Raji (cell line): ENCODE results near the gene TBATA.

Source experiments
- POLR2A ChIP-seq: IDR thresholded peaks from 2 replicates; pipeline ENCODE4 v1.6.1; 2011; ENCODE audit warnings: low read depth, low read length, control low read depth; ENCODE audit not compliant: insufficient read depth

TBATA gene

DNA sequence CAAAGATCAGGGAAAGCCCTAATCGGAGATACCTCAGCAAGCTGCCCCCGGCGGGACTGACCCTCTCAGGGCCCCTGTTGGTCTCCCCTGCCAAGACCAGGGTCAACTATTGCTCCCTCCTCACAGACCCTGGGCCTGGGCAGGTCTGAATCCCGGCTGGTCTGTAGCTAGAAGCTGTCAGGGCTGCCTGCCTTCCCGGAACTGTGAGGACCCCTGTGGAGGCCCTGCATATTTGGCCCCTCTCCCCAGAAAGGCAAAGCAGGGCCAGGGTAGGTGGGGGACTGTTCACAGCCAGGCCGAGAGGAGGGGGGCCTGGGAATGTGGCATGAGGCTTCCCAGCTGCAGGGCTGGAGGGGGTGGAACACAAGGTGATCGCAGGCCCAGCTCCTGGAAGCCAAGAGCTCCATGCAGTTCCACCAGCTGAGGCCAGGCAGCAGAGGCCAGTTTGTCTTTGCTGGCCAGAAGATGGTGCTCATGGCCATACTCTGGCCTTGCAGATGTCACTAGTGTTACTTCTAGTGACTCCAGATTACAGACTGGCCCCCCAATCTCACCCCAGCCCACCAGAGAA, 24.1 kb downstream of the TBATA start:
- no peak for TF ChIP-seq POLR2A

DNA sequence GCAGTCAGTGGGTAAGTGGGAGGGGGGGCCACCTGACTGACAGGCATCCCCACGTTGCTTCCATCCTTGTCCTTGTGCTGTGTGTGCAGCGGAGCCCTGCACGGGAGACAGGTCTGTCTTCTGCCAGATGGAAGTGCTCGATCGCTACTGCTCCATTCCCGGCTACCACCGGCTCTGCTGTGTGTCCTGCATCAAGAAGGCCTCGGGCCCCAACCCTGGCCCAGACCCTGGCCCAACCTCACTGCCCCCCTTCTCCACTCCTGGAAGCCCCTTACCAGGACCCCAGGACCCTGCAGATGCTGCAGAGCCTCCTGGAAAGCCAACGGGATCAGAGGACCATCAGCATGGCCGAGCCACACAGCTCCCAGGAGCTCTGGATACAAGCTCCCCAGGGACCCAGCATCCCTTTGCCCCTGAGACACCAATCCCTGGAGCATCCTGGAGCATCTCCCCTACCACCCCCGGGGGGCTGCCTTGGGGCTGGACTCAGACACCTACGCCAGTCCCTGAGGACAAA, 24.8 kb downstream of the TBATA start:
- TF ChIP-seq POLR2A, result no peak

DNA sequence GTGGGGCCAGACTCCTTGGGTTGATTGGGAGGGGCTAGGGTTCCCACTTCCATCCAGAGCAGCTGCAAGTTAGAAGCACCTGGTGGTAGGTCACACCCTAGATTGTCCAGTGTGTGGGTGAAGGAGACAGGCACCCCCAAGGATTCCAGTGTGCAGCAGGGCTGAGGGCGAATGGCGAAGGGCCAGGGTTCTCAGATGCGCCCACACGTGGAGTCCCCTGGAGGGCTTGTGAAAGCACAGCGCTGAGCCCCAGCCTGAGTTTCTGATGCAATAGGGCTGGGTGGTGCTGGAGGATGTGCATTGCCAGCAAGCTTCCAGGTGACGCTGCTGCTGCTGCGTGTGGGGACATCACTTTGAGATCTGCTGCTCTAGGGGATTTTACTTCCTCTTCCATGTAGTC, 25.4 kb downstream of the TBATA start:
- no peak for TF ChIP-seq POLR2A

DNA sequence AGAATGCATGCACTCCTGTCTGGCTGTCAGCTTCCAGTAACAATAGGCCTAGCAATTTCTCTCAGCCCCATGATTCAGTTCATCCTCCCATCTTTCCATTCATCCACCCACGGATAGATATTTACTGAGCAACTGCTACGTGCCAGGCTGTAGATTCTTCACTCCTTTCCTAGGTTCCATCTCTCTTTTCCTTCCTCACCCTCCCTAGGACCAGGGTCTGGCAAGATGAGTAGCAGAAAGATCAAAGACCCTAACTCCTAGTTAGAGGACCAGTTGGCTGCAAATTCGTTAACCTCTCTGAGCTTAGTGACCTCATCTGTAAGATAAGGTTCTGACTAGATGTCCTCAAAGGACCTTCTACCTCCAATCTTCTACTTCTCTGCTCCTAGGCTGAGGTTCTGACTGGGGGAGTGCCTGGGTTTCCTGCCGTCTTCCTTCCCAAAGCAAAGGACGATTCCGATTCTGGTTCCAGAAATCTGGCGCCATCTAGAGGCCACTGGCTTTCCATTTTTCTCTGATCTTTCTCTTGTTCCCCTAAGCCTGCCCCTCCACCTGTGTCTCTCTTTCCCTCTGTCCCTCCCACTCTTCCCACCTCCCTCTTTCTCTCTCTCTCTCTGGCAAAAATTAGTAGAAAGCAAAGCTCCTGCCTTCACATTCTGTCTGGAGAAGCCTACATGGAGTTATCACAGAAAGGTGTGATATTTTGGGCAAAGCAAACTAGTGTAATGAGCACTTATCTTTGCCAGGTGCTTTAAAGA, 26.2 kb downstream of the TBATA start:
- no peak for TF ChIP-seq POLR2A

DNA sequence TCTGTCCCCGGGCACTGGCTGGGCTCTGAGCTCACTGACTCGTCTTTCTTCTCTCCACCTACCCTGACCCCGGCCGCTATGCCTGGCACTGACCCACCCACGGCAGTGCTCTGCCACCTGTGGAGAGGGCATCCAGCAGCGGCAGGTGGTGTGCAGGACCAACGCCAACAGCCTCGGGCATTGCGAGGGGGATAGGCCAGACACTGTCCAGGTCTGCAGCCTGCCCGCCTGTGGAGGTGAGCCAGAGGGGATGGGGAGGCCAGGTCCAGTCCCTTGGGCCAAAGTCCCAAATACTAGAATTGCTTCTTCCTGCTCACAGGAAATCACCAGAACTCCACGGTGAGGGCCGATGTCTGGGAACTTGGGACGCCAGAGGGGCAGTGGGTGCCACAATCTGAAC, 27.3 kb downstream of the TBATA start:
- no peak for TF ChIP-seq POLR2A

DNA sequence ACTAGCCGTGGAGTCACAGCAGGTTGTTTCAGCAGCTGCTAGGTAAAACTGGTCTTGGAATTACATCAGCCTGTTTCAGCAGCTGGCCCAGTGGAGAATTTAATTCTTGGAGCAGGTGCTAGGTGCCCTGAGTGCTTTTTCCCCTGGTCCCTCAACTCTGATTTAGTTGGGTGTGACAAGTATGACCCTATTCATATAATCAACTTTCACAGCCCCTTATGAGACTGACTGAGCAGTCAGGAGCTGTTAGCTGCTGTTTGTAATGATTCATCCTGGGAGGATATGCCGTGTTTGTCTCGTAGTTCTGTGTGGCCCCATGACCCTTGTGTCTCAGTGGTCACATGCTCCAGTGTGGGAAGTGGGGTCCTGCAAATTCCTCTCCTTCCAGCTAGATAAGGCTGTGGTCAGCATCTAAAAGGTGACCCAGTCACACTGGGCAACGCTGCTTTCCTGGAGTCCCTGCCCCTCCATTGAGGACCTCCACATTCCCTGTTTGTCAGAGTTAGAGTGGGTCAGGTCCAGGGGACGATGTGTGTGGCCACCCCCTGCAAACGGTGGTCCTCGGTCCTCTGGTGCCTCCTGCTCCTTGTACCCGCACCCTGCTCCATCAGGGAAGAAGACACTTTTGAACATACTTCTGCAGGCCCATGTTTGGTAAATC, 28.3 kb downstream of the TBATA start:
- no peak for TF ChIP-seq POLR2A

DNA sequence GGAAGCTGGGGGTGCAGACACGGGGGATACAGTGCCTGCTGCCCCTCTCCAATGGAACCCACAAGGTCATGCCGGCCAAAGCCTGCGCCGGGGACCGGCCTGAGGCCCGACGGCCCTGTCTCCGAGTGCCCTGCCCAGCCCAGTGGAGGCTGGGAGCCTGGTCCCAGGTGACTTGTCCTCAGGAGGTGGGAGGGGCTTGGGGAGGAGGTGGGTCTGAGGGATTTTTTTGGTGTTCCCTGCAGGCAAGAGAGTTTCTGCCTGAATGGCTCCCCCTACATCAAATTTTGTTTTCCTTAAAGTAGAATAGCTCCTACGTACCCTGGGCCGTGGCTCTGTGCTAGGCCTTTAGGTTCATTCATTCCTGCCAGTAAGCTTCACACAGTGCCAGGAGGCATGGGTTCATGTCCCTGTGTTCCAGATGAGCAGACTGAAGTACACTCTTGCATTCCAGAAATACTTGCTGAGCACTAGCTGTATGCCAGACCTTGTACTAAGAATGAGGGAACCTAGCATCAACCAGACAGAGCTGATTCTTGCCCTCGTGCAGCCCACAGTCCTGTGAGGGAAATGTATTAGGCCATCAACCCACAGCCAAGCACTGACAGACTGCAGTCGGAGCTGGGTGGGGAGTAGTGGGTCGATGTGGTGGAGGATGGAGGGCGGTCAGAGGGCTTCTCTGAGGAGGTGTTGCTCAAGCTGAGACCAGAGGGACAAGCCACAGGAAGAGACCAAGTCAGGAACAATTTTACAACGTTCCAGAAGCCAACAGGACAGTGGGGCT, 31.1 kb downstream of the TBATA start:
- no peak for TF ChIP-seq POLR2A

DNA sequence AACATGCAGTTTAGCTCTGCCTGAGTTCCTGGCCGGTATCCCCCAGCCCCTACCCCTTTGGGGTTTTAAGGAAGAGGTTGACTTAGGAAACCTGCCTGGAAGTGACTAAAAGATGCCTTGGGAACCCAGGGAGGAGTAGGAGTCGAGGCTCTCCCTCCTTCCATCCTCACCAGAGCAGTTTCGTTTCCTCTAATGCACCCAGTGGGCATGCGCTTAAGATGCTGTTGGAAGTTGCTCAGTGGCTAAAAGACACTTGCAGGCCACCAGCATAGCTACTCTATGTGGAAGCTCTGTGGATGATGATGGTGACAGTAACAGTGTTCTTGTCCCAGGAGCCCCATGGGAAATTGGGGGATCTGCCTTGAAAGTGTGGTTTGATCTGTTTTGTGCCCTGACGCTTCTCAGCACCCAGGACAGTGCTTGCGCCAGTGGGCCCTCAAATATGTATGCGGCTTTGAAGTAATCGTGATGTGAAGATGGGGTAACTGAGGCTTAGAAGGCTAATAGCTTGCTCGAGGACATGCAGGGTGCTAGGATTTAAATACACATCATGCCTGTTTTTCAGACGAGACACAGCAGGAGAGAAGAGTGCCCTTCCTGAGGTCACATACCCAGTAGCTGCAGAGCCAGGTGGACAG, 32.0 kb downstream of the TBATA start:
- no peak for TF ChIP-seq POLR2A

DNA sequence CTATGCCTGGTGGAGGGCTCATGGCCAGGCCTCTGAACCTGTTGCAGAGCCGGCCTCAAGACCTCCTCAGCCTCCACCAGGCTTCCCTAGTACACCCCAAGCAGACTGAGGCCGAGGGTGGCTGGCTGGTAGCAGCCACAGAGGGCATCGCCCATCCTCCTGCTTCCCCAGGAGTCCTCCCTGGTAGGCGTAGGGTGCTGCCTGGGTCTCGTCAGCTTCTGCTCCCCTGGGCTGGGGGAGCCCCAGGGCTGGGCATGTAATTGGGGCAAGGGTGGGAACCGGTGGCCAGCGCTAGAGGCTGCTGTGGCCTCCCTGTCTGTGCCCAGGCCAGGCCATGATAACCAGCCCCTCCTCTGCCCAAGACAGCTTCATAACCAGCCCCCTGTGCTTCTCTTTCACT, 32.6 kb downstream of the TBATA start:
- TF ChIP-seq POLR2A, result no peak

DNA sequence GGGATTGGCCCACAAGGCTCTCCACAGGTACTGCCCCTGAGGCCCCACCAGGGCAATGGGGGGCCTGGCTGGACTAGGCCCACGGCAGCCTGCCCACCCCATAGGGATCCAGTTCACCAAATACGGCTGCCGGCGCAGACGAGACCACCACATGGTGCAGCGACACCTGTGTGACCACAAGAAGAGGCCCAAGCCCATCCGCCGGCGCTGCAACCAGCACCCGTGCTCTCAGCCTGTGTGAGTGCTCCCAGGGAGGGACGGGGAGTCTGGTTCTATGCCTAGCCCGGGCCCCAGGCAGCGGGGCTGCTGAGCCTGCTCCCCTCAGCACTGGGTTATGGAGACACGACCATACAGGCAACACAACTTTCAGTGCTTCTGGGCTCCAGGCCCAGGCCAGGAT, 33.2 kb downstream of the TBATA start:
- no peak for TF ChIP-seq POLR2A

DNA sequence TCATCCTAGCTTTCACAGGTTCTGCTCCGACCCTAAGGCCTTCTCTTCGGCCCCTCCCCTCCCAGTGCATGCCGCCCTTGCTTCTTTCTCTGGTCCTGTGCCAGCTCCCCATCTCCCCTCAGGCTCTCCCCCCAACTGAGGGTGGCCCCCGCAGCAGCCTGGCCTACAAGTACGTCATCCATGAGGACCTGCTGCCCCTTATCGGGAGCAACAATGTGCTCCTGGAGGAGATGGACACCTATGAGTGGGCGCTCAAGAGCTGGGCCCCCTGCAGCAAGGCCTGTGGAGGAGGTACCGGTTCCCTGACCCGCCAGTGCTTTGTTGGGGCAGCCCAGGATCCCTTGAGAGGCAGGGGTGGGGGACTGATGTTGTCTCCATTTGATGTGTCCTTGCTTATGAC, 33.8 kb downstream of the TBATA start:
- no peak for TF ChIP-seq POLR2A

DNA sequence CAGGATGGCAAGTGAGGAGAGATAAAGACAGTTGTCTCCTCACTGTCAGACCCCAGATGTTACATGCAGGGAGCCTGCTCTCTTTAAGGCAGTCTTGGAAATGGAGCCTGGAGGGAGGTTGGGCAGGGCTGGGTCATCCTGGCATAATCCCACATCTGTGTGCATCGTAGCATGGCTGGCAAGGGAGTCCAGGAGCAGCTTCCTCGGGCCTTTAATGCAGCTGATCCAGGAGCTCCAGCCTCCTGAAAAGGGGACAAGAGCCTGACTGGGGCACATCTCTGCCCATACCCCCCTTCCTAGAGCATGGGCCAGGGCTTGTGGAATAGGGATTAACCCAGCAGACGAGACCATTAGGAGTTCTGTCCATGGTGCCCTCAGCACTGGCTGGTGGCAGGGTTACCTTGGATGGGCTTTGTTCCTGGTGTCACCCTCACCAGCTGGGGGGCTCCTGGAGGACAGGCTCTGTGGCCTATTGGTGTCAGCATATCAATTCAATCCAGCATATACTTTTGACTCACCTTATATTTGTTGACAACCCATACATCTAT, 34.9 kb downstream of the TBATA start:
- no peak for TF ChIP-seq POLR2A

DNA sequence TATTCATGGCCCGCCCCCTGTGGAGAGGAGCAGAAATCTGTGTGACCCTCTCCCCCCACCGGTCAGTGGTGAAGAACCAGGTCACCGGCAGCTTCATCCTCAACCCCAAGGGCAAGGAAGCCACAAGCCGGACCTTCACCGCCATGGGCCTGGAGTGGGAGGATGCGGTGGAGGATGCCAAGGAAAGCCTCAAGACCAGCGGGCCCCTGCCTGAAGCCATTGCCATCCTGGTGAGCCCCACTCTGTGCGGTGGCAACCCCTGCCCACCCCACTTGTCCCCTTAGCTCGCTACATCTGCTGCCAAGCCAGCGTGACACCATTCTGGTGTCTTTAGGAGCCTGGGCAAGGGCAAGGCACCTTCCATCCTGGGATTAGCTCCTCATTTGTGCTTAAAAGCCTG, 35.4 kb downstream of the TBATA start:
- no peak for TF ChIP-seq POLR2A

DNA sequence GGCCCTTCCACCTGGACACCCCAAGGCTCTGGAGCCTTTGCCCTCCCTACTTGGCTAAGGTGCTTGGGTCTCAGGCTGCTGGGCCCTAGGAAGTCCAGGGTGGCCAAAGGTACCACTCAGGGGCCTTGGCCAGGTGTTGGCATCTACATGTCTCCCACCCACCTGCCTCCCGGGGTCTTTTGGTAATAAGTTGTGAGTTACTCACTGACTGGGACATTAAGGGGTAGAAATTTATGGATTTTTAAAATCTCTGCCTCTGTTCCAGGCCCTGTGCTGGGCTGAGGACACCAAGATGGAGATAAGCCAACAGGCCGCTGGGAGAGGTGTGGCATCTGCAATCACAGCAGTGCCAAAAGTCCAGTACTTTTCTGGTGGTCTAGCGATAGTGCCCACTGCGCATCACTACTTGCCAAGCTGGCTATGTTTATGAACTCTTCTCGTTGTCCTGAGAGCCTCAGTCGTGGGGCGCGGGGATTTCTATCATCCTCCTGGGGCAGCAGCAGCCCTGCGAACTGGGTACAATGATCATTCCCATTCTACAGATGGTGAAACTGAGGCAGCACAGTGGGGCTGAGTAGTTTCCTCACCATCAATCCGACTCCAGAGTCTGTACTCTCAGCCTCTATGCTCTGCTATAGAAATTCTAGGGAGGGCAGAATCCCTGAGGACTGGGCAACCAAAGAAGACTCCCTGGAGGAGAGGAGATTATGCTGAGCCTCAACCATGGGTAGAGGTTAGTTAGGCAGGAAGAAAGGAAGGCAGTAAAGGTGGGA, 36.2 kb downstream of the TBATA start:
- no peak for TF ChIP-seq POLR2A
